Activated T-helper 1 cell treated with anti-CD3 and anti-CD28 coated beads, Interleukin-12 subunit alpha, Interleukin-12 subunit beta, Interleukin-2, Interleukin-4 antibody, amounts not matched to agents 30 ng/mL and 10 ng/mL and 1 ng/mL, durations not matched to agents 14 hours and 24 hours and 36 hours (primary cell): Measurements from ENCODE around the gene GRAP. TPM values are rescaled to one million over a fixed set of nuclear protein-coding genes. Genes with fewer than 3 reads are reported as not detected.

Experiments used
- DNase-seq: peaks from one replicate; pipeline ENCODE4 v3.0.0; 2021; ENCODE audit warnings: low spot score
- H3K27ac Mint-ChIP-seq: one replicate; pipeline ENCODE4 v1.8.0; 2021; ENCODE audit warnings: mild to moderate bottlenecking, mixed read lengths
- H3K27me3 Mint-ChIP-seq: one replicate; pipeline ENCODE4 v1.8.0; 2022; ENCODE audit warnings: mild to moderate bottlenecking, moderate library complexity, mixed read lengths; ENCODE audit not compliant: insufficient read depth
- H3K36me3 Mint-ChIP-seq: one replicate; pipeline ENCODE4 v1.8.0; 2021; ENCODE audit warnings: low read depth, mixed read lengths
- H3K4me1 Mint-ChIP-seq: one replicate; pipeline ENCODE4 v1.8.0; 2021; ENCODE audit warnings: low read depth, mixed read lengths
- H3K4me3 Mint-ChIP-seq: one replicate; pipeline ENCODE4 v1.8.0; 2021; ENCODE audit warnings: mild to moderate bottlenecking, moderate library complexity, mixed read lengths
- H3K9me3 Mint-ChIP-seq: one replicate; pipeline ENCODE4 v1.8.0; 2021; ENCODE audit warnings: mixed read lengths
- intact Hi-C: fragments of 100-400 bp; cut with micrococcal nuclease; formaldehyde crosslinking; loops from one replicate; pipeline ENCODE4 v1.15.1; 2024
- total RNA-seq: library from RNA; stranded (reverse); gene quantifications from 2 replicates; pipeline ENCODE4 v1.2.3, GENCODE V29; 2022

The GRAP gene
- total RNA-seq, 1 donor from 2014 or later, result 10.2 TPM

DNA sequence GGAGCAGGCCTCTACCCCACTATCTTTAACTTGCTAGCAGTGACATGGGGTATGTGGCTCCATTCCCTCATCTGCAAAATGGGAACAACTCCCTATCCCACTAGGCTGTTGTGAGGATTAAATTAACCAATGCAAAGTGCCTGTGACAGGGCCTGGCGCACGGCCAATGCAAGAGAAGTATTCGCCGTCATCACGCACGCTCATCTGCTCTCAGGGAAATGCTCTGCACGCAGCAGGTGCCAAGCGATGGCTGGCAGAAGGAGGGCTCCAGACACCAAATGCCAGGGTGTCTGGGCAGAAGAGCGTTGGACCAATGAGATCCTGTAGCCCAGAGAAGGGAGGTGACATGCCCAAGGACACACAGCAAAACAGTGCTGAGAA is 59.5 kb downstream of the GRAP start:
- Mint-ChIP-seq H3K9me3 (no peaks in the 10 kb centered on the region), H3K4me3 (no peak overlapping the region), H3K4me1 (no peaks in the 10 kb centered on the region), H3K27ac (no peak overlapping the region), H3K36me3 (peaks cover 2% of the 10 kb centered on the region), H3K27me3 (no peaks in the 10 kb centered on the region)
- intact Hi-C loops, result no loop called here
- no peak for DNase-seq

DNA sequence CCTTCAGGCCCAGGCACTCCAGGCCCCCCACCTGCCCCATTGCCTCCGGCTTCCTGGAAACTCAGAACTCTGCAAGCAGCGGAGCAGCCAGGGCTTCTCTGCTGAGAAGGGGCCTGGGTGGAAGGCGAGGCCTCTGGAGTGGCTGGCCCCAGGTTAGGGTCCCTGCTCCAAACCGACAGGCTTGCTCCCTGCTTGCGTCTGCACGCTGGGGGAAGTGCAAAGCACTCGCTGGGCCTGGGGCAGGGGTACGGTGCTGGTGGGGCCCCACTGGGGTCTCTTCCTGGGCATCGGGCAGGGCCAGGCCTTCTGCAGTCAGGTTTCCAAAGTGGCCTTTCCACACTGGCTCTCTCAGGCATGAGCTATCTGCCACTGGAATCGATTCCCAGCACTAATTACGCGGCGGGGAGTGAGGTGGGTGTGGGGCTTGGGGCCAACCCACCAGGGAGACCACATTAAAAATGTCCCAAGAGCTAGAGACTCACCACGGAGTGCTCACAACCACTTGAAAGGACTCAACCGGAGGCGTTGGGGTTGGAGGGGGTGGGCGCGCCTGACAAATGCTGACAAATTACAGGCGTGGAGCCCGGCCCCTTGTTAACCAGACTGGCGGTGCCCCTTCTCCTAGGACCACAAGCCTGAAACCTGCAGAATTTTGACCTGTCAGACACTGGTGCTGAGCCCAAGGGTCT is 60.1 kb downstream of the GRAP start:
- intact Hi-C loops, result no loop called here
- no peak for DNase-seq
- Mint-ChIP-seq H3K36me3 (peaks cover 2% of the 10 kb centered on the region), H3K4me1 (no peaks in the 10 kb centered on the region), H3K27me3 (no peaks in the 10 kb centered on the region), H3K27ac (no peak overlapping the region), H3K4me3 (no peak overlapping the region), H3K9me3 (no peaks in the 10 kb centered on the region)

DNA sequence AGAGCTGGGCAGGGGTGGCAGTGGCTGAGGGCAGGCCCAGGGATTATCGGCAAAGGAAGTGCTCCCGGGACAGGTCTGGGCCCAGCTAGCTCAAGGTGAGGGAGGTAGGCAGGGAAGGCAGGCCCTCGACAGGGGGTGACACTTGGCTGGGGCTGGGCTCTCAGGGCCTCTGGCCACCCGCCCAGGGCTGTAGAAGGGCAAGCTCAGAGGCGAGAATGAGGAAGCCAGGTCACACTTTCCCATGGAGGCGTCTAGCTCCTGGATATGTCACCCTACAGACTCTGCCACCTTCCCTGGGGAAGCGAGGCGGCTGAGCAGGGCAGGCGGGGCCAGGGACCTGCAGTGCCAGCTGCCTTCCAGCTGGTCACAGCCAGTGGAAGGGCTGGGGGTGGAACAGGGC is 61.3 kb downstream of the GRAP start:
- no peak overlapping the region for H3K27ac Mint-ChIP-seq
- intact Hi-C loops, result no loop called here

DNA sequence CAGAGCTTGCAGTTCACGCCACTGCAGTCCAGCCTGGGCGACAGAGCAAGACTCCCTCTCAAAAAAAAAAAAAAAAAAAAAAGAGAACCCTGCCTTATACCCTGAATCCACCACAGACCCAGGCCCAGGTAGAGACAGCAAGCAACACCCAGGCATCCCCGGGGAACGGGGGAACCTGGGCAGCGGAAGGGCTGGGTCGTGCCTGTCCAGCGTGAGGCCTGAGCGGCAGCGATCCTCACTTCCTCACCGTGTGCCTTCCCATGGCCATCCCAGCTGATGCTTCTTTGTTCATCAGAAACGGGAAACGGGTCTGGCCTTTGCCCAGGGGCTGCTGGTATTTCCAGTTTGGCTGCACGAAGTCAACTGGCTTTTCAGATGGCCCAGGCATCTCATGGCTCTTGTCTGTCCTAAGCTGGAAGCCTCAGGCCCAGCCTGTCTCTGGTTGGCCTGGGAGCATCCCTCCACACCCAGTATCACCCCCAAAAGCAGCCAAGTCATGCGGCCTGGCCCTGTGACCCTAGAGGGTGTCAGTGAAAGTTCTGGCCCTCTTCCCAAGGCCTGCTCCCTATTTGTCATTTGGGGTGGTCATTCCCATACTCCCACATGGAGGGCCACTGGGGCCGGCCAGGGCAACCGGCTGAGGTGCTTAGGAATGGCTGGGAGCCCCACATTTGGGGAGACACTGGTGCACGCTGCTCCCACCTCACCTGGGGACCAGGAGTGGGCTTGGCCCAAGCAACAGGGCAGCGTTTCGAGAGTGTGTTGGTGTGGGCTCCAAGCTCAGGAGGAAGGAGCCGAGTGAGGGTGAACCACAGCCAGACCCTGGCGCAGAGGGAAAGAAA is 62.3 kb downstream of the GRAP start:
- intact Hi-C loops, result no loop called here
- DNase-seq, result no peak

More for the DNA sequence above, 61.3 kb downstream of the GRAP start:
- Mint-ChIP-seq H3K36me3 (peaks cover 2% of the 10 kb centered on the region), H3K4me3 (no peak overlapping the region), H3K9me3 (no peaks in the 10 kb centered on the region), H3K4me1 (no peaks in the 10 kb centered on the region), H3K27me3 (no peaks in the 10 kb centered on the region)
- no peak for DNase-seq

DNA sequence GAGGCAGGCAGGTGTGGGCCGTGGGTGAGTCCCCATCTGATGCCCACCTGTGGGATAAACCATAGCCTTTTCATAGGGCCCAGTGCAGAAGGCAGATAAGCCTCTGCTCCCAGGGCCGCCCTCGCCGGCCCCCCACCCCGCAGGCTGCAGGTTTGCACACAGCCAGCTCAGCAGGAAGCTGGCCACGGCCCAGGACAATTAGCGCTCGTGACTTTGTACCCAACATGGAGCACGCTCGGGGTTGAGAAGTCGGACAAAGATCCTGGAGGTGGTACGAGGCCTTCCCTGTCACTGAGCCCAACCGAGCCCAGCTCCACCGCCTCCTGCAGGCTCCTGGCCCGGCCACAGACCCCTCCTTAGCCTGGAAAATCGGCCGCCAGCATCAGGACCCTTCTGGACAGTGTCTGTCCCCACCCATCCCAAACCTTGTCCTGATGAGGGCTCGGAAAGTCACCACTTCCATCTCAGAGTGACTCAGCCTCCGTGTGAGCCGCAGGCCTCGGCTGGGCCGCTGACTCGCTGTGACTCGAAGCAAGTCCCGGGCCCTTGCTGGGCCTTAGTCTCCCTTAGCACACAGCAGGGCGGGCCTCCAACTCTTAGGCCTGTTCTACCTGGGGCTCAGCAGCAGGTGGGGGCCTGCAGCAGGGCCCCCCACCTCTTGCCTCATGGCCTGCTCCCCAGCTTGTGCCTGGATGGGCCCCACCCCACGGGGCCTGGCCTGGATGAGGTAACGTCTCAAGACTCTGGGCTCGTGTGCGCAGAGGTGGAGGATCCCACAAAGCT is 64.9 kb downstream of the GRAP start:
- Mint-ChIP-seq H3K27me3 (no peaks in the 10 kb centered on the region), H3K4me1 (no peaks in the 10 kb centered on the region), H3K27ac (no peak overlapping the region), H3K4me3 (no peak overlapping the region), H3K36me3 (peaks cover under 1% of the 10 kb centered on the region), H3K9me3 (no peaks in the 10 kb centered on the region)
- no peak for DNase-seq
- intact Hi-C loops, result no loop called here

More for the DNA sequence above, 62.3 kb downstream of the GRAP start:
- H3K9me3 Mint-ChIP-seq, result no peaks in the 10 kb centered on the region
- H3K27ac Mint-ChIP-seq, result no peak overlapping the region
- H3K36me3 Mint-ChIP-seq, result no peaks in the 10 kb centered on the region
- H3K27me3 Mint-ChIP-seq, result no peaks in the 10 kb centered on the region
- no peaks in the 10 kb centered on the region for H3K4me1 Mint-ChIP-seq
- no peak overlapping the region for H3K4me3 Mint-ChIP-seq

DNA sequence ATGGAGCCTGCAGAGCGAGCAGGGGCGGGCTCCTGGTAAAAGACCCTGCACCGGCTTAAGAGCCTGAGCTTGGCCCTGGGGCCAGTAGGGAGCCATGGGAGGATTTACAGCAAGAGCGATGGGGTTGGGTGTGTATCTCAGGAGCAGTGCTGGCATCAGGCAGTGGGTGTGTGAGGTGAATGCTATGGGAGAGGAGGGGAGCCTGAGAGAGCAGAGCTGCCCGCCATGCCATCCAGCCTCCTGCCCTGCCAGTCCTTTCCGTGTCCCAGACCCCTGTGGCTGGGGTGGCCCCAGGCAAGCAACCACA is 65.5 kb downstream of the GRAP start:
- Mint-ChIP-seq H3K27me3 (no peaks in the 10 kb centered on the region), H3K27ac (no peak overlapping the region), H3K9me3 (no peaks in the 10 kb centered on the region), H3K36me3 (peaks cover 4% of the 10 kb centered on the region), H3K4me1 (no peaks in the 10 kb centered on the region), H3K4me3 (no peak overlapping the region)
- DNase-seq, result no peak
- intact Hi-C loops, result no loop called here

DNA sequence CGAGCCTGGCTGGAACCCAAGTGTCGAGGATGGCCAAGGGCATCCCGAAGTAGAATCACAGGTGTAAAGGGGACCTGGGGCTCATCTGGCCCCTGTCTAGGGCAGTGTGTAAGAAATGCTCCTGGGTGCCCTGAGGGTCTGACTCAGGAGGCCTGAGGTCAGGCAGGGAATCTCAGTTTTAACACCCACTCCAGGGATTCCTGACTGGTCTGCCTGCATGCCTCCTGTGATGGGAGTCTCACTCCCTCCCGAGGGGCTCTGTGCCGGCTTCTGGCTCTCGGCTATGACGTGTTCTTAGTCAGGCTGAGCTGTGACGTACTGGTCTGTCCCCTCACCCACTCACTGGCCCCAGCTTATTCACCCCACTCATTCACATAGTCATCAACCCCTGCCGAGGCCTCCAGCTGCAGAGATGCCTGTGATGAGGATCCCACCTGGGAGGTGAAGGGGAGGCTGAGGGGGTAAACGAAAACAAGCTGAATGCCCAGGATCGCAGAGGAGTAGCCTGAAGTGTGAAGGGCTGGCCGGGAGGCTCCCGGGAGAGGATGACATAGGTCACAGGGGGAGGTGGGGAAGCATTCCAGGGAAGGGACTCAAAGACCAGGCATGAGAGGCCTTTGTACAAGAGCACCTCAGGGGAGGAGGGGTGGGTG is 65.9 kb downstream of the GRAP start:
- DNase-seq, result no peak
- Mint-ChIP-seq H3K36me3 (peaks cover 4% of the 10 kb centered on the region), H3K9me3 (no peaks in the 10 kb centered on the region), H3K27ac (peak overlapping the region; percentile 7), H3K4me1 (no peaks in the 10 kb centered on the region), H3K4me3 (no peak overlapping the region), H3K27me3 (no peaks in the 10 kb centered on the region)
- intact Hi-C loops, result no loop called here

- intact Hi-C loops, result no loop called here
- Mint-ChIP-seq H3K27ac (no peak overlapping the region), H3K36me3 (peaks cover 4% of the 10 kb centered on the region), H3K9me3 (no peaks in the 10 kb centered on the region), H3K4me3 (no peak overlapping the region), H3K4me1 (peaks cover 9% of the 10 kb centered on the region), H3K27me3 (no peaks in the 10 kb centered on the region)
- no peak for DNase-seq
Observed at GRCh38 chr17:18978655-18979054, 68.1 kb downstream of the GRAP start.

DNA sequence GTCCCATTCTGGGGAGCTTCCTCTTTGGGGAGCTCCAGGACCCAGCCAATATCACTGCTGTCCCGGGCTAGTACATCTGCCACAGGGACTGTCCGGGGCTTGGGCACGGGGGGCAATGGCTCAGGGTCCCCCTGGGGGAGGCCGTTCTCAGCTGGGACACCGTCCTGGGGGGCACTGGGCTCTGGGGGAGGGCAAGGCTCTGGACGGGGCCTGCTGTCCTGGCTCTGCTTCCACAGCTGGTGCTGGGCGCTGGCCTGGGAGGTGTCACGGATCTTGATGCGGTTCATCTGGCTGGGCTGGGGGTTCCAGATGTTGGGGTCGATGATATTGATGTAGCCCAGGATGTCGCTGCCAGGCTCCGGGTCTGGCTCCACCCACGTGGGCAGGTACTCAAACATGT is 68.7 kb downstream of the GRAP start:
- intact Hi-C loops, result no loop called here
- DNase-seq, result no peak
- no peaks in the 10 kb centered on the region for H3K9me3 Mint-ChIP-seq
- peaks cover 9% of the 10 kb centered on the region for H3K4me1 Mint-ChIP-seq
- no peak overlapping the region for H3K4me3 Mint-ChIP-seq
- no peaks in the 10 kb centered on the region for H3K27me3 Mint-ChIP-seq
- H3K36me3 Mint-ChIP-seq, result peaks cover 4% of the 10 kb centered on the region
- H3K27ac Mint-ChIP-seq, result no peak overlapping the region

DNA sequence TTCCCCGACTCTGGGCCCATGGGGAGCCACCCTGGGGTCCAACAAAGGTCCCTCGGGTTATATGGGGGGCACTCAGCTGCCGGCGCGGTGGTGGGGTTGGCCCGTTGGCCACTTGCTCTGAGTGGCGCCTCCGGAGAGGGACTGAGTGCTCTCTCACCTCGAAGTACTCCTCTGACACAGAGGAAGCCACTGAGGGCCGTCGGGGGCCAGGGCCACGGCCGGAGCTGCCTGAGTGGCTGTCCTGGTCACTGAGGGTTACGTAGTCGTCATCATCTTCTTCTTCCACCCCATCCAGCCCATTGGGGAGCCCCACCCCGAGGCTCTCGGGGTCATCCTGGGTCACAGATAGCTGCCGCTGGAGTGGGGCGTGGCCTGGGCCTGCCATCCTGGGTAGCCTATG is 69.1 kb downstream of the GRAP start:
- intact Hi-C loops, result no loop called here
- H3K27me3 Mint-ChIP-seq, result no peaks in the 10 kb centered on the region
- no peak overlapping the region for H3K4me3 Mint-ChIP-seq
- peaks cover 4% of the 10 kb centered on the region for H3K36me3 Mint-ChIP-seq
- H3K9me3 Mint-ChIP-seq, result no peaks in the 10 kb centered on the region
- H3K4me1 Mint-ChIP-seq, result peaks cover 9% of the 10 kb centered on the region
- DNase-seq, result no peak
- no peak overlapping the region for H3K27ac Mint-ChIP-seq

GRCh38 chr17:18977021-18977420 is 69.7 kb downstream of the GRAP start:
- intact Hi-C loops, result no loop called here
- DNase-seq, result no peak
- Mint-ChIP-seq H3K27me3 (no peaks in the 10 kb centered on the region), H3K4me3 (no peak overlapping the region), H3K4me1 (peaks cover 9% of the 10 kb centered on the region), H3K9me3 (no peaks in the 10 kb centered on the region), H3K27ac (no peak overlapping the region), H3K36me3 (peaks cover 4% of the 10 kb centered on the region)

GRCh38 chr17:18976201-18976600 is 70.6 kb downstream of the GRAP start:
- Mint-ChIP-seq H3K27me3 (no peaks in the 10 kb centered on the region), H3K4me1 (peaks cover 9% of the 10 kb centered on the region), H3K27ac (no peak overlapping the region), H3K4me3 (no peak overlapping the region), H3K36me3 (peaks cover 4% of the 10 kb centered on the region), H3K9me3 (no peaks in the 10 kb centered on the region)
- intact Hi-C loops, result no loop called here
- DNase-seq, result no peak

GRCh38 chr17:18975597-18975996 is 71.2 kb downstream of the GRAP start:
- Mint-ChIP-seq H3K4me3 (no peak overlapping the region), H3K27me3 (no peaks in the 10 kb centered on the region), H3K9me3 (no peaks in the 10 kb centered on the region), H3K4me1 (peaks cover 9% of the 10 kb centered on the region), H3K36me3 (peaks cover 4% of the 10 kb centered on the region), H3K27ac (no peak overlapping the region)
- DNase-seq, result no peak
- intact Hi-C loops, result no loop called here
